ENCODE measurements around the gene LHB.
"Not testable (repeated sequence)": the region's sequence is repeated elsewhere in the genome, so short reads cannot be mapped to it uniquely, and the experiment has no call there.

LHB gene

DNA sequence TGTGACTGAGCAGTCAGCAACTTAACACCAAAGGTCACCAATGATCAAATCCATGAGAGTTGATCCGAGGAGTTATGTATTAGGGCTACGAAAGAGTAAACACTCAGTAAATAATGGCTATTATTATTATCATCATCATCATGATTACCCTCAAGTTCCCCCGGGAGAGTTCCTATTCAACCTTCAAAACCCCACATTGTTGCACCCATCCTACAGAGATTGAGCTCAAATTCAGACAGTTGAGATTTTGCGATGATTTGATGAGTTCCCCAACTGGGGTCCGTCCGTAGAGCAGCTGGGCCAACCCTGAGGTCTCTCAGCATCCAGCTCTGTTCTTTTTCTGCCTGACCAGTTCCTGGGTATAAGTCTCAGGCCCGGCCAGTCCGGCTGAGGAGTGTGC, 21.2 kb upstream of the LHB start:
- not testable (repeated sequence) for DNase-seq (ENCODE audit: low spot score)

GRCh38 chr19:49036815-49037214, 19.9 kb upstream of the LHB start, which contains the start of gene CGB1:
Gene CGB1 (minus strand): TSS chr19:49036895. CDS start chr19:49036711, 184 bp downstream.
- not testable (repeated sequence) for DNase-seq (ENCODE audit: low spot score)

DNA sequence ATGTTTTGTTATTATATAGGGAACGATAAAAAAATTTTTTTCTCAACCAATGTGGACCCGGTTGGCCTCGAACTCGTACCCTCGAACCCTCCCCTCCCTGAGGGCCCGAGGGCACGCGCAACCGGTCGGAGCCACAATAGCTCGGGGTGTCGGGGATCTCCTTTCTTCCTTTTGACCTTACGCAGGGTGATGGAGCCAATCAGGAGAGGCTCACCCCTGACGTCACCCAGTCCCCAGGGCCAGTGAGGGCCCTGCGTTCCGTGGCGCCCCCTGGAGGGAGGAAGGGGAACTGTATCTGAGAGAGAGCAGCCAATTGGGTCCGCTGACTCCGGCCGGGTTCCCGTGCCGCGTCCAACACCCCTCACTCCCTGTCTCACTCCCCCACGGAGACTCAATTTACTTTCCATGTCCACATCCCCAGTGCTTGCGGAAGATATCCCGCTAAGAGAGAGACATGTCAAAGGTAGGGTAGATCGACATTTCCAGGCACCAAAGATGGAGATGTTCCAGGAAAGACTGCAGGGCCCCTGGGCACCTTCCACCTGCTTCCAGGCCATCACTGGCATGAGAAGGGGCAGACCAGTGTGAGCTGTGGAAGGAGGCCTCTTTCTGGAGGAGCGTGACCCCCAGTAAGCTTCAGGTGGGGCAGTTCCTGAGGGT, 14.9 kb upstream of the LHB start, which contains the start of gene CGB2:
TSS of gene CGB2 (plus strand) at position 249 of the 660 bp plus-strand sequence. CDS start at position 455, 206 bp downstream.
- not testable (repeated sequence) for DNase-seq (ENCODE audit: low spot score)

DNA sequence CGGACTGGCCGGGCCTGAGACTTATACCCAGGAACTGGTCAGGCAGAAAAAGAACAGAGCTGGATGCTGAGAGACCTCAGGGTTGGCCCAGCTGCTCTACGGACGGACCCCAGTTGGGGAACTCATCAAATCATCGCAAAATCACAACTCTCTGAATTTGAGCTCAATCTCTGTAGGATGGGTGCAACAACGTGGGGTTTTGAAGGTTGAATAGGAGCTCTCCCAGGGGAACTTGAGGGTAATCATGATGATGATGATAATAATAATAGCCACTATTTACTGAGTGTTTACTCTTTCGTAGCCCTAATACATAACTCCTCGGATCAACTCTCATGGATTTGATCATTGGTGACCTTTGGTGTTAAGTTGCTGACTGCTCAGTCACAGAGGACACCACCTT, 13.4 kb upstream of the LHB start:
- not testable (repeated sequence) for DNase-seq (ENCODE audit: low spot score)

DNA sequence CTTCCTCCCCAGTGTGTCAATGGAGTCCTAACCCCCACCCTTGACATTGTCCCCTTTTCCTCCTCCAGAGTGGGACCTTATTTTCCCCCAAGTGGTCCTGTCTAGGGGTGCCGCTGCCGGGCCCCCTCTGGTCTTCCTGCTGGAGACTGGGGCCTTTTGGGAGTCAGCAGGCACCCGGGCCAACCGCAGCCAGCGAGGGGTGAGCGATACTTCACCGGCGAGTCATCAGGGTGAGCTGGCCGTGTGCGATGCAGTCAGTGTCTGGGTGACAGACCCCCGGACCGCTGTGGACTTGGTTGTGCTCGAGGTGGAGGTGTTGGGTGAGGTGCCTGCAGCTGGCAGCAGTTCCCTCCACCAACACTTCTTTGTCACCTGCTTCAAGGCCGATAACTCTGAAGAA, 12.9 kb upstream of the LHB start:
- not testable (repeated sequence) for DNase-seq (ENCODE audit: low spot score)

- not testable (repeated sequence) for DNase-seq (ENCODE audit: low spot score)
Measured at GRCh38 chr19:49028686-49029085, 11.8 kb upstream of the LHB start.

- not testable (repeated sequence) for DNase-seq (ENCODE audit: low spot score)
Measured at GRCh38 chr19:49025599-49025998, 8.7 kb upstream of the LHB start.

- not testable (repeated sequence) for DNase-seq (ENCODE audit: low spot score)
Measured at GRCh38 chr19:49025088-49025487, 8.2 kb upstream of the LHB start.

GRCh38 chr19:49024233-49024632, 7.3 kb upstream of the LHB start, which contains the start of gene CGB3:
Gene CGB3 (minus strand): TSS chr19:49024333. CDS start chr19:49023971, 362 bp downstream.
- not testable (repeated sequence) for DNase-seq (ENCODE audit: low spot score)

DNA sequence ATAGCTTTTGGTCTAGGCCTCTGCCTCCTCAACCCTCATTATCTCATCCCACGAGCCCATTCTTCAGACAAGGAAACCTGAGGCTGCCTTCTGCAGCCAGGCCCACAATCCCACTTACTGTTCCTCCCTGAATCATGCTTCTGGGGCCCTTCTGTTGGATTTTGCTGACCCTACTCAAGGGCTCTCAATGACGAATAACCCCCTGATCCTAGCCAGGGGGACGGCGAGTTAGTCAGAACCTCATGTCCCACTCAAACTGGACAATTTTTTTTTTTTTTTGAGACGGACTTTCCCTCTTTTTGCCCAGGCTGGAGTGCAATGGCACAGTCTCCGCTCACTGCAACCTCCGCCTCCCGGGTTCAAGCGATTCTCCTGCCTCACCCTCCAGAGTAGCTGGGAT, 5.2 kb upstream of the LHB start:
- no peak for DNase-seq (ENCODE audit: low spot score)

DNA sequence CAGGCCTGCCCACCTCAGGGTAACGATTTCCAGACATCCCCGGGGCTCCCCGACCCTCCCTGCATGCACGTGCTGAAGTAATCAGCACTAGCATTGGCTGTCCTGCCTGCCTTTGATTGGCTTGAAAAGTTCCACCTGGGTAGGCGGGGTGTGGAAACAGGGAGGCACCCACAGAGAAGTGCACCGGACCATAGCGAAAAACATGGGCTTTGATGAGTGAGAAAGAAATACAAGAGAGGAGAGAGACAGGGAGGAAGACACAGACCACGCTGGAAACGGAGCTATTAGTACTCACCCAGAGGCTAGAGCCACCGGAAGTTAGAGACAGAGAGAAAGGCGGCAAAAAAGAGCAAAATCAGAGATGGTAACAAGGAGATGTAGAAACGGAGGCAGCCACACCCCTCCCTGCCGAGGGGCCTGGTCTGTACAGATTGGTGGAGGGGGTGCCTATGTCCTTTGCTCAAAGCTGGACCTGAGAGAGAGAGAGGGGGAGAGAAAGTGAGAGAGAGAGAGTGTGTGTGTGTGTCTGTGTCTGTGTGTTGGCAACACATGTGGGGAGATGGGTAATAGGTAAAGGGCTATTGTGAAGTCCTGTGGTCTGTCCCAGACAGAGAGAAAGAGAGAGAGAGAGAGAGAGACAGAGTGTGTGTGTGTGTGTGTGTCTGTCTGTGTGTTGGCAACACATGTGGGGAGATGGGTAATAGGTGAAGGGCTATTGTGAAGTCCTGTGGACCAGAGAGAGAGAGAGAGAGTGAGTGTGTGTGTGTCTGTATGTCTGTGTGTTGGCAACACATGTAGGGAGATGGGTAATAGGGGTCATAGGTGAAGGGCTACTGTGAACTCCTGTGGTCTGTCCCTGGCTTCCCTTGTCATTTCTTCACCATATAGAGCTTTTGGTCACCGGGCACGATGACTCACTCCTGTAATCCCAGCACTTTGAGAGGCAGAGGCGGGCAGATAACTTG, 4.3 kb upstream of the LHB start:
- DNase-seq (ENCODE audit: low spot score): no peak

GRCh38 chr19:49020342-49020741, 3.5 kb upstream of the LHB start:
- DNase-seq (ENCODE audit: low spot score): no peak

DNA sequence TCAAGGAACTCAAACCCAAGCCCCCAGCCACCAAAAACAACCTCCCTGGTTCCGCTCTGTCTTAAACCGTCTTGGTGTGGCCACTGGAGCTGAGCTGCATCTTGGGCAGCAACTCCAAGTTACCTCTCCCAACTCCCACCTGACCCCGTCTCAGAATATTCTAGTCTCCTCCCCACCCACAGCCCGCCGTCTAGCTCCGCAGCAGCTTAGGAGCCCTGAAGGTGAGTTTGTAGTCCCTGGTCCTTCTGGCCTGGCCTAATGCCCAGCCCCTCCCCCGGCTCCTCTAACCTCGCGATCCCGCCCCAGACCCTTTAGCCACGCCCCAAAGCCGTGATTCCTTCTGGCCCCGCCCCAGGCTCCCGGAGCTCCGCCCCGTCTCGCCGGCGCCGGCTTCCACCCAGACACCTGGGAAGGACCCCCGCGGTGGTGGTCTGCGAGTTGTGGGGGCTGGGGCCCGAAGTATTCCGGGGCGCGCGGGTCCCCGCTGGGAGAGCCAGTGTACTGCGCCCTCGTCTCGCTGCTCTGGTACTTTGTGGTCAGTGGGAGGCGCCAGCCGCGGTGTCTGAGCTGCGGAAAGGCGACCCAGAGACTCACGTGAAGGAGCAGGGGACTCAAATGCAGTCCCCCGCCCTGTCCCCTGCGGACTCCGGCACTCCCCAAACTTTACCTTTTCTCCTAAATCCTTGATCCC, 2.5 kb upstream of the LHB start:
- no peak for DNase-seq (ENCODE audit: low spot score)

GRCh38 chr19:49018388-49019241, 1.7 kb upstream of the LHB start:
- DNase-seq (ENCODE audit: low spot score): not testable (repeated sequence)

- DNase-seq (ENCODE audit: low spot score): no peak
Measured at GRCh38 chr19:49017666-49018351, 918 bp upstream of the LHB start.

DNA sequence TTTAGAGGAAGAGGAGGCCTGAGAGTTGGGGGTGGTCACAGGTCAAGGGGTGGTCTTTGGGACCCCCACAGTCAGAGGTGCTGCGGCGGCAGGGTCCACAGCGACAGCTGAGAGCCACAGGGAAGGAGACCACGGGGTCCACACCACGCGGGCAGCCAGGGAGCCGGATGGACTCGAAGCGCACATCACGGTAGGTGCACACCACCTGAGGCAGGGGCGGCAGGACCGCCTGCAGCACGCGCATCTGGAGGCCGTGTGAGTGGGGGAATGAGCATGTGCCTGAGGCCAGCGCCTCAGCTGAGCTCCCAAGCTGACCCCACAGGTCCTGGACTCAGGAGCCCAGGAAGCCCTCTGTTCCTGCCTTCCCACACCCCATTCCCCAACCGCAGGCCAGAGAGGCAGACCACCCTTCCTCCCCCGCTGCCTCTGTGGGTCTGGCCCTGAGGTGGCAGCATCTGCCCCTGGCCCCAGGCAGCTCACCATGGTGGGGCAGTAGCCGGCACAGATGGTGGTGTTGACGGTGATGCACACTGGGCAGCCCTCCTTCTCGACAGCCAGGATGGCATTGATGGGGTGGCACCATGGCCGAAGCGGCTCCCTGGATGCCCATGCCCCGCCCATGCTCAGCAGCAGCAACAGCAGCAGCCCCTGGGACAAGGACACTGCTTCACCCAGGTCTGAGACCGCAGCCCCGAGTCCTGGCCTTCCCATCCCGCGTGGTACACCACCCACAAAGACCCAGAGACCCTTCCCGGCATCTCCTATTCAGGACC, 638 bp downstream of the LHB start:
- no peak for DNase-seq (ENCODE audit: low spot score)

DNA sequence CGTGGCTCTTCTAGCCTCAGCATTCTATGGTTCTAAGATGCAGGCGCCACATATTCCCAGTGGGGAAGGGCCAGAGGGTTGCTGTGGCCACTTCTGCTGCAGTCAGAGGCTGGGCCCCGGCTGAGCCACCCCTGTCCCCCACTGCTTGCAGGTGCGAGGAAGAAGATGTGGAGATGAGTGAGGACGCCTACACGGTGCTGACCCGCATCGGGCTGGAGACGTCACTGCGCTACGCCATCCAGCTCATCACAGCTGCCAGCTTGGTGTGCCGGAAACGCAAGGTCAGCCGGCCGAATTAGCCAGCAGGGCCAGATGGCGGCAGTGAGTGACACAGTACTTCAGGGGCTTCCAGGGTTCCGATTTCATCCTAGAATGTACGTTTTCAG, 2.0 kb downstream of the LHB start:
- DNase-seq (ENCODE audit: low spot score): no peak

GRCh38 chr19:49014123-49014869, 2.6 kb downstream of the LHB start:
- no peak for DNase-seq (ENCODE audit: low spot score)

DNA sequence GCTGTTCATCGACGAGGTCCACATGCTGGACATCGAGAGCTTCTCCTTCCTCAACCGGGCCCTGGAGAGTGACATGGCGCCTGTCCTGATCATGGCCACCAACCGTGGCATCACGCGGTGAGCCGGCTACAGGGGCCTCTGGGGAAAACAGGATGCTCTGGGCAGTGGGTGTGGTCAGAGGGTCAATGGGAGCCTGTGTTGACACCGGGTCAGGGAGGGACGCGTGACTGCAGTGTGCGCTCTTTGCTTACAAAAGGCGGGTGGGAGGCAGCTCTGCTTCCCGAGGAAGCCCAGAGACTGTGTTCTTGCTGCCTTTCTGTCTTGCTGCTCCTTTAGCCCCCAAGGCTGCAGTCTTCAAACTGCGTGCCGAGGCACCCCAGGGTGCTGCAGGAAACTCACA, 5.7 kb downstream of the LHB start:
- DNase-seq (ENCODE audit: low spot score): no peak

All from Ammon's horn (tissue), 1 donor.